ENCODE results near the gene SMYD5.

GRCh38 chr2:73187549-73187948 lies 26.5 kb upstream of the SMYD5 start:
- TF ChIP-seq CTCF (IDR thresholded peaks at IDR 0.05), result no peak
- TF ChIP-seq POLR2A (IDR thresholded peaks at IDR 0.05), result no peak
